Measurements from ENCODE around the gene UST.

DNA sequence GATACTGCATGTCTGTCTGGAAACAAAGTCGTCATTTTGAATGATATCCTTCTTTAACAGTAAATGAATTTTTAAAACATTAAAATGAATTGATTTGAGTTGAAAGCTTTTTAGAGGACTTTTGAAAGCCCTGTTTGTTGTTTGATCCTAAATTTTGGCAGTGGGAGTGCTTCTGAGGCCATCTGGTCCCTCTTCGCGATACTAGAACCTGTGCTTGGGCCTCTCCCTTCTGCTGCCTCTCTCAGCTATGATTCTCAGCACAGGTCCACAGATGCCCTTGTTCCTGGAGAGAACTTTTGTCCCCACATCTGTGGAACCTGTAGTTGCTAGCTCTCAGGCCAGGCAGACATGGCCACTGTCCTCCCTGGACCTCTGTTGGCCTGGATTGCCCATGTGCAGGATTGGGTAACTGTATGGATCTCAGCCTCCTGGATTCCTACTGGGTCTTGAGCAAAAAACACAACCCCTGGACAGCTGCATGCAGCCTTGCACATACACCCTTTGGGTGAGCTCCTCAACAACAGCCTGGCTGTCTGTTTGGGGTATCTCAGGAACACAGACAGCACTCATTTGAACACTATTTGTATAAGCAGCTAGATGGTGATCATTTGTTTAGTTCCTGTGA, 21.9 kb downstream of the UST start:
- no peak for TF ChIP-seq TCF7 (CRISPR knock-in tag; IDR thresholded peaks at IDR 0.05; ENCODE audit: low read depth)
- TF ChIP-seq, protein P1, sequence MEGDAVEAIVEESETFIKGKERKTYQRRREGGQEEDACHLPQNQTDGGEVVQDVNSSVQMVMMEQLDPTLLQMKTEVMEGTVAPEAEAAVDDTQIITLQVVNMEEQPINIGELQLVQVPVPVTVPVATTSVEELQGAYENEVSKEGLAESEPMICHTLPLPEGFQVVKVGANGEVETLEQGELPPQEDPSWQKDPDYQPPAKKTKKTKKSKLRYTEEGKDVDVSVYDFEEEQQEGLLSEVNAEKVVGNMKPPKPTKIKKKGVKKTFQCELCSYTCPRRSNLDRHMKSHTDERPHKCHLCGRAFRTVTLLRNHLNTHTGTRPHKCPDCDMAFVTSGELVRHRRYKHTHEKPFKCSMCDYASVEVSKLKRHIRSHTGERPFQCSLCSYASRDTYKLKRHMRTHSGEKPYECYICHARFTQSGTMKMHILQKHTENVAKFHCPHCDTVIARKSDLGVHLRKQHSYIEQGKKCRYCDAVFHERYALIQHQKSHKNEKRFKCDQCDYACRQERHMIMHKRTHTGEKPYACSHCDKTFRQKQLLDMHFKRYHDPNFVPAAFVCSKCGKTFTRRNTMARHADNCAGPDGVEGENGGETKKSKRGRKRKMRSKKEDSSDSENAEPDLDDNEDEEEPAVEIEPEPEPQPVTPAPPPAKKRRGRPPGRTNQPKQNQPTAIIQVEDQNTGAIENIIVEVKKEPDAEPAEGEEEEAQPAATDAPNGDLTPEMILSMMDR (IDR thresholded peaks at IDR 0.05): no peak
- TF ChIP-seq, protein P2, sequence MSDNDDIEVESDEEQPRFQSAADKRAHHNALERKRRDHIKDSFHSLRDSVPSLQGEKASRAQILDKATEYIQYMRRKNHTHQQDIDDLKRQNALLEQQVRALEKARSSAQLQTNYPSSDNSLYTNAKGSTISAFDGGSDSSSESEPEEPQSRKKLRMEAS (CRISPR knock-in tag; IDR thresholded peaks at IDR 0.05): no peak
- TF ChIP-seq, protein P3, sequence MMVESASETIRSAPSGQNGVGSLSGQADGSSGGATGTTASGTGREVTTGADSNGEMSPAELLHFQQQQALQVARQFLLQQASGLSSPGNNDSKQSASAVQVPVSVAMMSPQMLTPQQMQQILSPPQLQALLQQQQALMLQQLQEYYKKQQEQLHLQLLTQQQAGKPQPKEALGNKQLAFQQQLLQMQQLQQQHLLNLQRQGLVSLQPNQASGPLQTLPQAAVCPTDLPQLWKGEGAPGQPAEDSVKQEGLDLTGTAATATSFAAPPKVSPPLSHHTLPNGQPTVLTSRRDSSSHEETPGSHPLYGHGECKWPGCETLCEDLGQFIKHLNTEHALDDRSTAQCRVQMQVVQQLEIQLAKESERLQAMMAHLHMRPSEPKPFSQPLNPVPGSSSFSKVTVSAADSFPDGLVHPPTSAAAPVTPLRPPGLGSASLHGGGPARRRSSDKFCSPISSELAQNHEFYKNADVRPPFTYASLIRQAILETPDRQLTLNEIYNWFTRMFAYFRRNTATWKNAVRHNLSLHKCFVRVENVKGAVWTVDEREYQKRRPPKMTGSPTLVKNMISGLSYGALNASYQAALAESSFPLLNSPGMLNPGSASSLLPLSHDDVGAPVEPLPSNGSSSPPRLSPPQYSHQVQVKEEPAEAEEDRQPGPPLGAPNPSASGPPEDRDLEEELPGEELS (CRISPR knock-in tag; IDR thresholded peaks at IDR 0.05): no peak
- no peak for TF ChIP-seq ELF4 (CRISPR knock-in tag; IDR thresholded peaks at IDR 0.05; ENCODE audit: low read depth)

Measured in WTC11 (cell line).